HCT116 (cell line): ENCODE results near the gene CCNC. TPM values are rescaled to one million over a fixed set of nuclear protein-coding genes. Genes with fewer than 3 reads are reported as not detected.

Experiments
- ATAC-seq: fragments of 200-7000 bp; cut with Tn5 transposase; 2 replicates; pipeline ENCODE4 v1.9.1; 2020; ENCODE audit warnings: mild to moderate bottlenecking, moderate library complexity
- BruUV-seq: library from RNA; stranded (reverse); fragments of 400-500 nt; replicated peaks from 2 replicates; lab custom pipeline; 2021; lab: Mats Ljungman, UMichigan
- CTCF ChIA-PET: fragments of 300-600 bp; sonication (Branson Sonifier 250); formaldehyde crosslinking; loops from one replicate; lab custom pipeline; 2021; ENCODE audit warnings: antibody characterized with exemption; lab: Charles Lee
- POLR2A ChIA-PET: fragments of 300-600, 350-600 bp; sonication (Branson Sonifier 250); formaldehyde crosslinking; loops from one replicate; lab custom pipeline; 2021; ENCODE audit warnings: antibody characterized with exemption; lab: Charles Lee
- RAD21 ChIA-PET, 2 experiments: fragments of 300-600 bp; sonication (Branson Sonifier 250); formaldehyde crosslinking; loops; one replicate each; lab custom pipeline; 2023; ENCODE audit warnings: low total read pairs in 2 of 2; ENCODE audit not compliant: uncharacterized antibody in 2 of 2, unreplicated experiment in 2 of 2, low non-redundant PET in 1 of 2; lab: Charles Lee
- DNase-seq: peaks from one replicate; pipeline ENCODE4 v3.0.0-alpha.2; 2010; ENCODE audit warnings: low read depth, low spot score
- H2AFZ ChIP-seq: fragments of 200-600 bp; shearing (Covaris generic), sonication (generic); 2 replicates; pipeline ENCODE4 v1.6.1; 2017; ENCODE audit warnings: low read depth, mixed run types, mixed read lengths, antibody characterized with exemption, low read length; ENCODE audit not compliant: poor library complexity, severe bottlenecking
- H3K27ac ChIP-seq: 2 replicates; pipeline ENCODE4 v1.5.1; 2012; ENCODE audit warnings: low read depth, low read length
- H3K27me3 ChIP-seq: fragments of 200-600 bp; sonication (generic); 2 replicates; pipeline ENCODE4 v1.6.1; 2016; ENCODE audit warnings: mixed run types, low read length, mixed read lengths; ENCODE audit not compliant: insufficient read depth
- H3K36me3 ChIP-seq, 2 experiments: fragments of 200-500 bp in 1 of 2; fragments of 200-600 bp in 1 of 2; sonication (Bioruptor generic) in 1 of 2; sonication (generic) in 1 of 2; 2 replicates each; pipeline versions ENCODE4 v1.5.1 to v1.6.1; 2014 to 2016; ENCODE audit warnings: low read length in 2 of 2, inconsistent platforms in 1 of 2, mixed read lengths in 1 of 2, mixed run types in 1 of 2; ENCODE audit not compliant: insufficient read depth in 2 of 2, control insufficient read depth in 1 of 2
- H3K4me1 ChIP-seq, 2 experiments: fragments of 200-600 bp in 1 of 2; sonication (generic) in 1 of 2; 2 replicates each; pipeline versions ENCODE4 v1.5.1 to v1.6.1; 2012 to 2017; ENCODE audit warnings: low read length in 2 of 2, inconsistent platforms in 1 of 2, mild to moderate bottlenecking in 1 of 2, mixed read lengths in 1 of 2, mixed run types in 1 of 2, moderate library complexity in 1 of 2; ENCODE audit not compliant: insufficient read depth in 2 of 2, control insufficient read depth in 1 of 2
- H3K4me2 ChIP-seq: fragments of 200-600 bp; sonication (generic); 2 replicates; pipeline ENCODE4 v1.6.1; 2017; ENCODE audit warnings: mixed run types, low read length, mixed read lengths
- H3K4me3 ChIP-seq, 2 experiments: fragments of 200-600 bp in 1 of 2; sonication (generic) in 1 of 2; replicated peaks in 1 of 2; 2 replicates each; pipeline ENCODE4 v1.5.1; 2011 to 2016; ENCODE audit warnings: low read length in 2 of 2, control low read depth in 1 of 2, low read depth in 1 of 2, mild to moderate bottlenecking in 1 of 2, mixed read lengths in 1 of 2, mixed run types in 1 of 2
- H3K79me2 ChIP-seq: fragments of 200-600 bp; sonication (generic); 2 replicates; pipeline ENCODE4 v1.6.1; 2017; ENCODE audit warnings: mild to moderate bottlenecking, mixed run types, low read length, moderate library complexity, mixed read lengths; ENCODE audit not compliant: insufficient read depth
- H3K9ac ChIP-seq: fragments of 200-600 bp; sonication (generic); 2 replicates; pipeline ENCODE4 v1.6.1; 2016; ENCODE audit warnings: low read length, mixed read lengths
- H3K9me2 ChIP-seq: fragments of 200-600 bp; sonication (generic), shearing (Covaris generic); 2 replicates; pipeline ENCODE4 v1.6.1; 2017; ENCODE audit warnings: mixed run types, mild to moderate bottlenecking, moderate library complexity; ENCODE audit not compliant: insufficient read depth
- H3K9me3 ChIP-seq, 2 experiments: fragments of 200-500 bp in 1 of 2; fragments of 200-600 bp in 1 of 2; sonication (Bioruptor generic) in 1 of 2; sonication (generic) in 1 of 2; 2 replicates each; pipeline ENCODE4 v1.6.1; 2014 to 2017; ENCODE audit warnings: low read length in 2 of 2, mixed read lengths in 2 of 2, inconsistent platforms in 1 of 2, low read depth in 1 of 2, mild to moderate bottlenecking in 1 of 2, mixed run types in 1 of 2, moderate library complexity in 1 of 2; ENCODE audit not compliant: control insufficient read depth in 1 of 2, insufficient read depth in 1 of 2
- H4K20me1 ChIP-seq: fragments of 200-600 bp; sonication (generic), shearing (Covaris generic); 2 replicates; pipeline ENCODE4 v1.6.1; 2017; ENCODE audit warnings: mixed run types, mild to moderate bottlenecking, moderate library complexity; ENCODE audit not compliant: insufficient read depth
- CBX3 ChIP-seq: IDR thresholded peaks from 2 replicates; pipeline ENCODE4 v1.6.1; 2012; ENCODE audit warnings: low read depth
- FOSL1 ChIP-seq: IDR thresholded peaks from 2 replicates; pipeline ENCODE4 v1.6.1; 2012; ENCODE audit warnings: low read depth
- JUND ChIP-seq: IDR thresholded peaks from 2 replicates; pipeline ENCODE4 v1.6.1; 2012
- POLR2AphosphoS5 ChIP-seq: IDR thresholded peaks from 2 replicates; pipeline ENCODE4 v1.6.1; 2011; ENCODE audit warnings: mild to moderate bottlenecking, low read depth, low read length, moderate library complexity
- TCF7L2 ChIP-seq: IDR thresholded peaks from 2 replicates; pipeline ENCODE4 v1.7.0; 2011; ENCODE audit warnings: borderline replicate concordance, inconsistent platforms; ENCODE audit not compliant: insufficient read depth, insufficient read length; ENCODE audit errors: extremely low read depth
- ZBTB33 ChIP-seq: IDR thresholded peaks from 2 replicates; pipeline ENCODE4 v1.6.1; 2011; ENCODE audit warnings: mild to moderate bottlenecking, low read length, moderate library complexity; ENCODE audit not compliant: insufficient replicate concordance; ENCODE audit errors: extremely low read depth
- intact Hi-C: fragments of 100-400 bp; cut with micrococcal nuclease; formaldehyde crosslinking; loops from 2 replicates; pipeline ENCODE4 v1.10.0; 2022
- total RNA-seq: library from RNA; stranded (reverse); gene quantifications from one replicate; pipeline ENCODE4 v1.2.1, GENCODE V29; 2021; ENCODE audit not compliant: unreplicated experiment
- TF ChIP-seq, protein P1 (sequence below), 3 experiments: fragments of 200-600 bp in 1 of 3; sonication (generic) in 1 of 3; IDR thresholded peaks in 2 of 3; conservative IDR thresholded peaks in 1 of 3; 2 replicates each; pipeline ENCODE4 v1.5.1; 2012 to 2017; ENCODE audit warnings: low read depth in 2 of 3, low read length in 2 of 3, antibody characterized with exemption in 1 of 3, borderline replicate concordance in 1 of 3, control low read depth in 1 of 3, mild to moderate bottlenecking in 1 of 3, mixed read lengths in 1 of 3, mixed run types in 1 of 3, moderate library complexity in 1 of 3; ENCODE audit not compliant: insufficient read depth in 1 of 3

CCNC gene
- total RNA-seq, 1 experiment from 2014 or later, result 78.5 TPM

- Histone ChIP-seq H3K9ac (no peak overlapping the region), H3K4me1 (no peaks in the 10 kb centered on the region), H3K27ac (no peak overlapping the region), H3K4me3 (no peak overlapping the region), H3K27me3 (no peaks in the 10 kb centered on the region), H2AFZ (no peak overlapping the region), H3K9me2 (no peaks in the 10 kb centered on the region), H3K79me2 (peaks cover 58% of the 10 kb centered on the region), H3K4me2 (no peak overlapping the region), H3K36me3 (peaks cover 0 to 25% of the 10 kb centered on the region in 2 experiments; a peak in 3 of 4 replicates), H3K9me3 (no peaks in the 10 kb centered on the region), H4K20me1 (0 out of 2 replicates have a peak, but pooled peaks cover 4% of the 10 kb centered on the region)
- no TSS peak for BruUV-seq
- ATAC-seq, result no peak
- TF ChIP-seq POLR2AphosphoS5 (no peak), ZBTB33 (no peak), FOSL1 (no peak), CBX3 (no peak), TCF7L2 (no peak), JUND (no peak)
- TF ChIP-seq, protein P1, sequence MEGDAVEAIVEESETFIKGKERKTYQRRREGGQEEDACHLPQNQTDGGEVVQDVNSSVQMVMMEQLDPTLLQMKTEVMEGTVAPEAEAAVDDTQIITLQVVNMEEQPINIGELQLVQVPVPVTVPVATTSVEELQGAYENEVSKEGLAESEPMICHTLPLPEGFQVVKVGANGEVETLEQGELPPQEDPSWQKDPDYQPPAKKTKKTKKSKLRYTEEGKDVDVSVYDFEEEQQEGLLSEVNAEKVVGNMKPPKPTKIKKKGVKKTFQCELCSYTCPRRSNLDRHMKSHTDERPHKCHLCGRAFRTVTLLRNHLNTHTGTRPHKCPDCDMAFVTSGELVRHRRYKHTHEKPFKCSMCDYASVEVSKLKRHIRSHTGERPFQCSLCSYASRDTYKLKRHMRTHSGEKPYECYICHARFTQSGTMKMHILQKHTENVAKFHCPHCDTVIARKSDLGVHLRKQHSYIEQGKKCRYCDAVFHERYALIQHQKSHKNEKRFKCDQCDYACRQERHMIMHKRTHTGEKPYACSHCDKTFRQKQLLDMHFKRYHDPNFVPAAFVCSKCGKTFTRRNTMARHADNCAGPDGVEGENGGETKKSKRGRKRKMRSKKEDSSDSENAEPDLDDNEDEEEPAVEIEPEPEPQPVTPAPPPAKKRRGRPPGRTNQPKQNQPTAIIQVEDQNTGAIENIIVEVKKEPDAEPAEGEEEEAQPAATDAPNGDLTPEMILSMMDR (IDR thresholded peaks at IDR 0.05 in 2 of 3, conservative IDR thresholded peaks at IDR 0.05 in 1 of 3; ENCODE audit: borderline replicate concordance in 1 of 3, insufficient read depth in 1 of 3, low read depth in 2 of 3, low read length in 2 of 3), result no peak
- no peak for DNase-seq
- ChIA-PET RAD21 (no interaction called here), CTCF (no interaction called here), POLR2A (no interaction called here)
- intact Hi-C loops, result no loop called here
These were observed 60.8 kb downstream of the CCNC start for GRCh38 chr6:99507648-99508047.
